ENCODE measurements around the gene MAN2B2.

GRCh38 chr4:6527259-6527658 is 47.7 kb upstream of the MAN2B2 start:
- TF ChIP-seq CTCF (IDR thresholded peaks at IDR 0.05; ENCODE audit: insufficient read depth, low read length, poor library complexity, severe bottlenecking) (no peak), EZH2phosphoT487 (conservative IDR thresholded peaks at IDR 0.05; ENCODE audit: low read length) (no peak)
